ENCODE results near the gene CAPN15.

DNA sequence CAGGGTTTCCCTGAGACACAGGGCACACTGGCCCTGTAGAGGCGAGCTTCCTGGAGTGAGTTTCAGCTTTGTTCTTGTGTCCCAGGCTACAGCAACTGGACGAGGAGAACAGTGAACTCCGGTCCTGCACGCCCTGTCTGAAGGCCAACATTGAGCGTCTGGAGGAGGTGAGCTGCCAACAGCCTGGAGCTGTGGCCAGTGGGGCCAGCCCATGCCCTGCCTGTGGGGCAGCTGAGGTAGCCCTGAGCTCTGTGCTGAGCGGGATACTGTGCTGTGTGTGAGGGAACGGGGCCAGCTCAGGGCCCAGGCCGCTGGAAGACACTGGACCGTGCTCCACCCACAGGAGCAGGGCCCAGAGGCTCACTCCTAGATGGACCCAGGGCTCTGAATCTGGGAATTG lies 8.7 kb upstream of the CAPN15 start:
- TF ChIP-seq, protein P1, sequence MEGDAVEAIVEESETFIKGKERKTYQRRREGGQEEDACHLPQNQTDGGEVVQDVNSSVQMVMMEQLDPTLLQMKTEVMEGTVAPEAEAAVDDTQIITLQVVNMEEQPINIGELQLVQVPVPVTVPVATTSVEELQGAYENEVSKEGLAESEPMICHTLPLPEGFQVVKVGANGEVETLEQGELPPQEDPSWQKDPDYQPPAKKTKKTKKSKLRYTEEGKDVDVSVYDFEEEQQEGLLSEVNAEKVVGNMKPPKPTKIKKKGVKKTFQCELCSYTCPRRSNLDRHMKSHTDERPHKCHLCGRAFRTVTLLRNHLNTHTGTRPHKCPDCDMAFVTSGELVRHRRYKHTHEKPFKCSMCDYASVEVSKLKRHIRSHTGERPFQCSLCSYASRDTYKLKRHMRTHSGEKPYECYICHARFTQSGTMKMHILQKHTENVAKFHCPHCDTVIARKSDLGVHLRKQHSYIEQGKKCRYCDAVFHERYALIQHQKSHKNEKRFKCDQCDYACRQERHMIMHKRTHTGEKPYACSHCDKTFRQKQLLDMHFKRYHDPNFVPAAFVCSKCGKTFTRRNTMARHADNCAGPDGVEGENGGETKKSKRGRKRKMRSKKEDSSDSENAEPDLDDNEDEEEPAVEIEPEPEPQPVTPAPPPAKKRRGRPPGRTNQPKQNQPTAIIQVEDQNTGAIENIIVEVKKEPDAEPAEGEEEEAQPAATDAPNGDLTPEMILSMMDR (IDR thresholded peaks at IDR 0.05; ENCODE audit: low read depth, low read length): no peak
- TF ChIP-seq, protein P2, sequence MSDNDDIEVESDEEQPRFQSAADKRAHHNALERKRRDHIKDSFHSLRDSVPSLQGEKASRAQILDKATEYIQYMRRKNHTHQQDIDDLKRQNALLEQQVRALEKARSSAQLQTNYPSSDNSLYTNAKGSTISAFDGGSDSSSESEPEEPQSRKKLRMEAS (IDR thresholded peaks at IDR 0.05; ENCODE audit: low read depth, low read length): no peak
- no peak for TF ChIP-seq POLR2A (IDR thresholded peaks at IDR 0.05; ENCODE audit: extremely low read depth, insufficient read length)
